ENCODE results near the gene MMAB.

Gene MMAB

GRCh38 chr12:109591041-109591440 lies 17.7 kb upstream of the MMAB start:
- Histone ChIP-seq H3K36me3 (ENCODE audit: control insufficient read depth, insufficient read depth, low read length) (peaks cover 27% of the 10 kb centered on the region), H3K27me3 (replicated peaks; ENCODE audit: control insufficient read depth, insufficient read depth, low read length) (no peaks in the 10 kb centered on the region), H3K4me3 (replicated peaks; ENCODE audit: low read depth, low read length) (no peak overlapping the region)
- TF ChIP-seq CTCF (IDR thresholded peaks at IDR 0.05; ENCODE audit: insufficient read depth, low read length, poor library complexity, severe bottlenecking) = no peak
- no peak for DNase-seq (ENCODE audit: extremely low read depth, insufficient read length)

DNA sequence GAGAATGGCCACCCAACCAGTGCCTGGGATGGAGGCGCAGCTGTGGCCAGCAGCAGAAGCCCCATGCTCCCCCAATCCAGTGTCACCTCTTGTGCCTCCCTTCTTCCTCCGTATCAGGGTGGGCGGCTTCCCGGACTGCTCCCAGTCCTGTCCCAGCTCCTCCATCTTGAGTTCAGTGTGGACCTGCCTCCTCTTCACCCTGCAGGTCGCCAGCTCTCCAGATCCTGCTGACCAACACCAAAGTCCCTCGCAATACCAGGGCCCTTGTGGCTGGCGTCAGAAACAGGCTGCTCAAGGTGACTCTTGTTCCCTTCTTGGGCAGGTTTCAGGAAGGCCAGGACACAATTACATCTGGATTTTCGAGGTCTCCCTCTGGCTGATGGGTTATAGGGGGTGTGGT lies 17.3 kb upstream of the MMAB start:
- Histone ChIP-seq H3K4me3 (replicated peaks; ENCODE audit: low read depth, low read length) (no peak overlapping the region), H3K27me3 (replicated peaks; ENCODE audit: control insufficient read depth, insufficient read depth, low read length) (no peaks in the 10 kb centered on the region), H3K36me3 (ENCODE audit: control insufficient read depth, insufficient read depth, low read length) (peaks cover 27% of the 10 kb centered on the region)
- no peak for TF ChIP-seq CTCF (IDR thresholded peaks at IDR 0.05; ENCODE audit: insufficient read depth, low read length, poor library complexity, severe bottlenecking)
- DNase-seq (ENCODE audit: extremely low read depth, insufficient read length) = no peak

DNA sequence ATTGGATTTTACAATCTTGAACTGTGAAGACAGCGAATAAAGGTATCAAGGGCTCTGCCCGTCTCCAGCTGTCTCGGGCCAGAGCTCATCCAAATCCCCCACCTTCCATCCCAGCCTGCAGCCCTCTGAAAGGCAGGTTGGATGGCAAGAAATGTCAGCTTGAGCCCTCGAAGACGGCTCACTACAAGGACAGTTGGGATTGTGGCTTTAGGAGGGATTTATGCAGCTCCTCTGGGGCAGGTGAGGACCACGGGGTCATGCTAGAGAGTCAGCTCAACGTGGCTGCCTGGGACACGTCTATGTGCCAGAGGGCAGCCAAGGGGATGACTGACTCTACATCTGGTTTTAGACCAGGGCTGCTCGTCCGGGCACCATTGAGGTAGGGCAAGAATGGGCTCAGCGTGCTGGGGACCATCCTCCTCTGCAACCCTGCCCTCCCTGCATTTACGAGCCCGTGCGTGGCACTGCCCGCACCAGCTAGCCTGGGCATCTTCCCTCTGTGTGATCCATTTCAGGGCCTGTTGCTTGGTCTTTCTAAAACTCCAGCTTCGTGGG lies 16.5 kb upstream of the MMAB start:
- Histone ChIP-seq H3K27me3 (replicated peaks; ENCODE audit: control insufficient read depth, insufficient read depth, low read length) (no peaks in the 10 kb centered on the region), H3K36me3 (ENCODE audit: control insufficient read depth, insufficient read depth, low read length) (peaks cover 25% of the 10 kb centered on the region), H3K4me3 (replicated peaks; ENCODE audit: low read depth, low read length) (no peak overlapping the region)
- DNase-seq (ENCODE audit: extremely low read depth, insufficient read length) = no peak
- no peak for TF ChIP-seq CTCF (IDR thresholded peaks at IDR 0.05; ENCODE audit: insufficient read depth, low read length, poor library complexity, severe bottlenecking)

GRCh38 chr12:109589240-109589590 lies 15.9 kb upstream of the MMAB start:
- no peak for TF ChIP-seq CTCF (IDR thresholded peaks at IDR 0.05; ENCODE audit: insufficient read depth, low read length, poor library complexity, severe bottlenecking)
- no peaks in the 10 kb centered on the region for H3K27me3 ChIP-seq (replicated peaks; ENCODE audit: control insufficient read depth, insufficient read depth, low read length)
- peaks cover 24% of the 10 kb centered on the region for H3K36me3 ChIP-seq (ENCODE audit: control insufficient read depth, insufficient read depth, low read length)
- H3K4me3 ChIP-seq (replicated peaks; ENCODE audit: low read depth, low read length) = no peak overlapping the region
- no peak for DNase-seq (ENCODE audit: extremely low read depth, insufficient read length)

DNA sequence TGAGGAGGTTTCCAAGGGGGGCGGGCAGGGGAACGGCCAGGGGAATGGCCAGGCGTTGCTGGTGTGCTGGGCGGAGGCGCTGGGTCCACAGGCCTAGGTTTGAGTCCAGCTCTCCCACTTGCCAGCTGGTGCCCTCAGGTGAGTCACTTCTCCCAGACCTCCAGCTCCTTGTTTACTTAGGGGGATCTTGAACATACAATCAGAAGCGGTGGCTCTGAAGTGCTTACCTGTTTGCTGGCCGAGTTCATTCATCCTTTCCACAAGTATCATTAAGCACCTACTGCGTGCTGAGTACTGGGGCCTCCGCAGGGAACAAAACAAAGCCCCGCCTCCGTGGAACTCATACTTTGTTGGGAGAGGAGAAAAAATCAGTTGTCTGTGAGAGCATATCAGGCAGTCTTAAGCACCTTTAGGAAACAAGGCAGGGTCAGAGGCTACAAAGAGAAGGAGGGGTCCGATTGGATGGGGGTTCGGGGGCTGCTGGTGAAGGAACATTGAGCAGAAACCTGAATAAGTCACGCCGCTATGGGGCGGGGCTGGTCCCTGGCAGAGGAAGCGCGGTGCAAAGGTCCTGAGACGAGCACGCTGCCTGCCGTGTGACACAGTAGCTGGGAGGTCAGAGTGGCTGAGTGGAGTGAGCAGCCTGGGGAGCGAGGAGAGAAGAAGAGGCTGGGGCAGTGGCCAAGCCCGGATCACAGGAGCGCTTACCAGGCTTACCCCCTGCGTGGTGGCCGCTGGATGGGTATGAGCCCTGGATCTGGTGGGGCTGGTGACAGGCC lies 15.3 kb upstream of the MMAB start:
- no peak overlapping the region for H3K4me3 ChIP-seq (replicated peaks; ENCODE audit: low read depth, low read length)
- no peaks in the 10 kb centered on the region for H3K27me3 ChIP-seq (replicated peaks; ENCODE audit: control insufficient read depth, insufficient read depth, low read length)

More for the DNA sequence above, 15.3 kb upstream of the MMAB start:
- DNase-seq (ENCODE audit: extremely low read depth, insufficient read length) = no peak
- peaks cover 26% of the 10 kb centered on the region for H3K36me3 ChIP-seq (ENCODE audit: control insufficient read depth, insufficient read depth, low read length)
- no peak for TF ChIP-seq CTCF (IDR thresholded peaks at IDR 0.05; ENCODE audit: insufficient read depth, low read length, poor library complexity, severe bottlenecking)
